GM06990 (cell line): ENCODE data around the gene RASGRP3.

Experiments
- DNase-seq: peaks from one replicate; pipeline ENCODE4 v3.0.0-alpha.2; 2011; ENCODE audit not compliant: insufficient read length; ENCODE audit errors: extremely low read depth
- H3K27me3 ChIP-seq: replicated peaks from 2 replicates; pipeline ENCODE4 v1.6.0; 2011; ENCODE audit warnings: low read length; ENCODE audit not compliant: control insufficient read depth, insufficient read depth
- H3K36me3 ChIP-seq: 2 replicates; pipeline ENCODE4 v1.5.1; 2011; ENCODE audit warnings: low read length; ENCODE audit not compliant: control insufficient read depth, insufficient read depth
- H3K4me3 ChIP-seq: replicated peaks from 2 replicates; pipeline ENCODE4 v1.5.1; 2011; ENCODE audit warnings: low read depth, mild to moderate bottlenecking, control low read depth, low read length
- TF ChIP-seq, protein P1 (sequence below): IDR thresholded peaks from 2 replicates; pipeline ENCODE4 v1.5.1; 2011; ENCODE audit warnings: low read length, control low read depth, mild to moderate bottlenecking, inconsistent platforms; ENCODE audit not compliant: insufficient read depth, poor library complexity, severe bottlenecking

RASGRP3 gene

GRCh38 chr2:33451214-33451613, 25.2 kb upstream of the RASGRP3 start:
- no peak overlapping the region for H3K4me3 ChIP-seq
- TF ChIP-seq, protein P1, sequence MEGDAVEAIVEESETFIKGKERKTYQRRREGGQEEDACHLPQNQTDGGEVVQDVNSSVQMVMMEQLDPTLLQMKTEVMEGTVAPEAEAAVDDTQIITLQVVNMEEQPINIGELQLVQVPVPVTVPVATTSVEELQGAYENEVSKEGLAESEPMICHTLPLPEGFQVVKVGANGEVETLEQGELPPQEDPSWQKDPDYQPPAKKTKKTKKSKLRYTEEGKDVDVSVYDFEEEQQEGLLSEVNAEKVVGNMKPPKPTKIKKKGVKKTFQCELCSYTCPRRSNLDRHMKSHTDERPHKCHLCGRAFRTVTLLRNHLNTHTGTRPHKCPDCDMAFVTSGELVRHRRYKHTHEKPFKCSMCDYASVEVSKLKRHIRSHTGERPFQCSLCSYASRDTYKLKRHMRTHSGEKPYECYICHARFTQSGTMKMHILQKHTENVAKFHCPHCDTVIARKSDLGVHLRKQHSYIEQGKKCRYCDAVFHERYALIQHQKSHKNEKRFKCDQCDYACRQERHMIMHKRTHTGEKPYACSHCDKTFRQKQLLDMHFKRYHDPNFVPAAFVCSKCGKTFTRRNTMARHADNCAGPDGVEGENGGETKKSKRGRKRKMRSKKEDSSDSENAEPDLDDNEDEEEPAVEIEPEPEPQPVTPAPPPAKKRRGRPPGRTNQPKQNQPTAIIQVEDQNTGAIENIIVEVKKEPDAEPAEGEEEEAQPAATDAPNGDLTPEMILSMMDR: no peak
- no peaks in the 10 kb centered on the region for H3K27me3 ChIP-seq
- no peak for DNase-seq
- no peaks in the 10 kb centered on the region for H3K36me3 ChIP-seq

GRCh38 chr2:33451825-33452224, 24.6 kb upstream of the RASGRP3 start:
- H3K4me3 ChIP-seq: no peak overlapping the region
- H3K27me3 ChIP-seq: no peaks in the 10 kb centered on the region
- H3K36me3 ChIP-seq: no peaks in the 10 kb centered on the region
- TF ChIP-seq, protein P1: no peak
- DNase-seq: no peak

DNA sequence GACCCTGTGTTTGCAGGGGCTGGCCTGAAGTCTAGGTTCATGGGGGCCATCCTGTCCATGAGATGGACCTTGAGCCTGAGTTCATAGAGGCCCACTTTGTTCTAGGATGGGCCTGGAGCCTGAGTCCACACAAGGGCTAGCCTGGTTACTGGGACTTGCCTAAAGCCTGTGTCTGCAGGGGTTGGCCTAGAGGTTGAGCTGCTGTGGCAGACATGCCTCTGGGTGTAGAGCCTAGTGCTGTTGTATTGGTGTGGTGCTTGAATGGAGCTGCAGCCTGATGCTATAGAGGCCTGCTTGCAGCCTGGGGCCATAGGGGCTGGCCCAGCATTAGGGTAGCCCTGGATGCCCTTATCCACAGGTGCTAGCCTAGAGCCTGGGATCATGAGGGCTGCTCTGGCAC, 23.9 kb upstream of the RASGRP3 start:
- DNase-seq: no peak
- Histone ChIP-seq H3K27me3 (no peaks in the 10 kb centered on the region), H3K4me3 (no peak overlapping the region), H3K36me3 (no peaks in the 10 kb centered on the region)
- TF ChIP-seq, protein P1: no peak

- Histone ChIP-seq H3K4me3 (no peak overlapping the region), H3K36me3 (no peaks in the 10 kb centered on the region), H3K27me3 (no peaks in the 10 kb centered on the region)
- DNase-seq: no peak
- TF ChIP-seq, protein P1: no peak
These were observed 22.5 kb upstream of the RASGRP3 start for GRCh38 chr2:33453905-33454479.

GRCh38 chr2:33457556-33458247, 18.7 kb upstream of the RASGRP3 start:
- TF ChIP-seq, protein P1: no peak
- H3K27me3 ChIP-seq: no peaks in the 10 kb centered on the region
- no peak overlapping the region for H3K4me3 ChIP-seq
- DNase-seq: no peak
- H3K36me3 ChIP-seq: no peaks in the 10 kb centered on the region
